ENCODE results near the gene DALRD3. TPM values are rescaled to one million over a fixed set of nuclear protein-coding genes. Genes with fewer than 3 reads are reported as not detected.

DALRD3 gene
- polyA plus RNA-seq, 4 donors = 71.4 to 77.9 (median 74.9) TPM

DNA sequence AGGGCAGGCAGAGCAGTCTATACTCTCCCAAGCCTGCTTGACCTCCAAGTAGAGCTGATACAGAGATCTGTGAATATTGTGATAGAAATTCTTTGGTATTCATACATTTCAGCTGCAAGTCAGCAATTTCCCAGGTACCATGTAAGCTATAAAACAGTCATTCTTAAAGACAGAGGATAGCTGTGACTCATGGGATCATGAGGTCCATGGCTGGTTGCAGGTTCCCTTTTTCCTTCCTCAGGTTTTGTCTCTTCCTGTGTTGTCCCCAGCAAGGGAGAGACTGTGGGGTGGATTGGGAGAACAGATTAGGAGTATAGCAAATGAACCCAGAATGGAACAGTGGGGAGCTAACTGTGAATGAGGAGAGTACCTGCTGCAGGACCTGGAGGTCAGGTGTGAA lies 33.7 kb downstream of the DALRD3 start:
- DNase-seq (ENCODE audit: low read depth in 4 of 4, low spot score in 2 of 4) = no peak

DNA sequence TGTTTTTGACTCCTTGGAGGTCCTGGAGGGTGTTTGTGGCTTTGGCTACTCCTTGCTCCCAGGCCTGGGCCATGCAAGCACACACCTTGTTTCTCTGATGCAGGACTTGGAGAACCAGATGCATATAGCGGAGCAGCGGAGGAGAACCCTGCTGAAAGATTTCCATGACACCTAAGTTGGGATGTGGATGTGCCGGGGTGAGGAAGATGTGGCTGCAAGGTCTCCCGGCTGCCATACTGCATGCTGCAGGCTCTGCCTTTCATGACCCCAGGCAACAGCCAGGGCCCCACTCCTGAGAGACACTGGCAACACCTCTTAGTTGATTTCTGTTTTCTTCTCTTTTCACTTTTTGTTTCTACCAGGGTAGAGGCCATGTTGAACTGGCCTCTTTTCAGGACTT lies 35.3 kb downstream of the DALRD3 start:
- DNase-seq (ENCODE audit: low read depth in 4 of 4, low spot score in 2 of 4) = no peak

DNA sequence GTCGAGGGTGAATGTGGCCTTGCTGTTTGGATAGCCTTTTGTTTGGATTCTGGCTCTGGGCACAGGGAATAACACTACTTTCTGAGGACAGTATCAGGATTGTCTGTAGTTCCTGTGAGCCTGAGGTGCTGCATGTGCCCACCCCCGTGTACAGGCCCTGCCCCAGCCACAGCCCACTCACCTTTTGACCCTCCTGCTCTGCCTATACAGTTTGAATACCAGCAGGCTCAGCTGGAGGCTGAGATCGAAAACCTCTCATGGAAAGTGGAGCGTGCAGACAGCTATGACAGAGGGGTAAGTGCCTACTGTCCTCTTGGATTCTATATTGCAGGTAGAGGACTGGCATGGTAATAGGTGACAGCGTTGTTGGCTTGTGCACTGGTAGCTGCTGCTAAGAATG lies 35.7 kb downstream of the DALRD3 start:
- DNase-seq (ENCODE audit: low read depth in 4 of 4, low spot score in 2 of 4) = no peak

DNA sequence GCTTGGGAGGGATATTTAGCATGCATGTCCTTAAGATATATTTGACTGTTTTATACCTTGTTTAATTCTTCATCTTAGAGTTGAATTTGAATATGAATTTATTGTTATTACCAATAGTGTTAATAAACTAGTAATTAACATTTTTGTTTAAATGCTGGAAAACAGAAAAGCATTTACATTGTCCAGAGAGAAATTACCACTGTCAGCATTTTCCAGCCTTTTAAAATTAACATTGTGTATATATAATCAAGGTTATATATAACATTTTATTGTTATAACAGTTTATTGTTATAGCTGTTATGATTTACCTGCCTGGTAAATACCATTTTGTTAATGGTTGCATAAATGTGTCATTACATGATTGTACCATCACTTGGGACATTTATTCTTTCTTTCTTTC lies 36.4 kb downstream of the DALRD3 start:
- no peak for DNase-seq (ENCODE audit: low read depth in 4 of 4, low spot score in 2 of 4)

DNA sequence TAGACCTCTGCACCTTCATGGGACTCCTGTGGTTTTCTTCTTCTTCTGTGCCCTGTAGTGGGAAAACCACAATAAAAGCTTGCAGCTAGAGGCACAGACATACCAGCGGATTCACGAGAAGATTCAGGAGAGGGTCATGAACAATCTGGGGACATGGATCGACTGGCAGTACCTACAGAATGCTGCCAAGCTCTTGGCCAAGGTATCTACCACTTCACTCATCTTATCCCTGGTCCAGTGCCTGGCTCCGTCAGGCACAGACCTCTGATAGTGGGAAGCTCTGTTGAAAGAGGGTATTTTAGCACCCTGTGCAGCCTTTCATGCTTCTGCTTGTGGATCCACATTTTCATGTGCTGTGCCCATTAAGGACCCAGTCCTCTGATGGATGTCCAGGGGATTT lies 38.1 kb downstream of the DALRD3 start:
- no peak for DNase-seq (ENCODE audit: low read depth in 4 of 4, low spot score in 2 of 4)

DNA sequence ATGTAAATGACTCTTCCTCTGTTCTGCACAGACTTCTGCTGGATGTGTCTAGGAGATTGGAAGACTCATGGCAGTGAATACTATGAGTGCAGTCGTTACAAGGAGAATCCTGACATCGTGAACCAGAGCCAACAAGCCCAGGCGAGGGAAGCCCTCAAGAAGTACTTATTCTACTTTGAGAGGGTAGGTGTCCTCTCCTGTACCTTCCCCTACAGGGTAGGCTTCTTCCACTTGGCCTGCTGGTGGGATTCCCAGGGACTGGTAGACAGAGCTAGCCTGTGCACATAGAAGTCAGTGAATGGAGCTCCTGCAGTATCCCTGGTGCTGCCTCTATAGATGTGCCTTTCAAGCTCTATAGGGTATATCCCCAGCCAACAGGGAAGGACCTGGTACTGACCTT lies 38.9 kb downstream of the DALRD3 start:
- DNase-seq (ENCODE audit: low read depth in 4 of 4, low spot score in 2 of 4) = no peak

DNA sequence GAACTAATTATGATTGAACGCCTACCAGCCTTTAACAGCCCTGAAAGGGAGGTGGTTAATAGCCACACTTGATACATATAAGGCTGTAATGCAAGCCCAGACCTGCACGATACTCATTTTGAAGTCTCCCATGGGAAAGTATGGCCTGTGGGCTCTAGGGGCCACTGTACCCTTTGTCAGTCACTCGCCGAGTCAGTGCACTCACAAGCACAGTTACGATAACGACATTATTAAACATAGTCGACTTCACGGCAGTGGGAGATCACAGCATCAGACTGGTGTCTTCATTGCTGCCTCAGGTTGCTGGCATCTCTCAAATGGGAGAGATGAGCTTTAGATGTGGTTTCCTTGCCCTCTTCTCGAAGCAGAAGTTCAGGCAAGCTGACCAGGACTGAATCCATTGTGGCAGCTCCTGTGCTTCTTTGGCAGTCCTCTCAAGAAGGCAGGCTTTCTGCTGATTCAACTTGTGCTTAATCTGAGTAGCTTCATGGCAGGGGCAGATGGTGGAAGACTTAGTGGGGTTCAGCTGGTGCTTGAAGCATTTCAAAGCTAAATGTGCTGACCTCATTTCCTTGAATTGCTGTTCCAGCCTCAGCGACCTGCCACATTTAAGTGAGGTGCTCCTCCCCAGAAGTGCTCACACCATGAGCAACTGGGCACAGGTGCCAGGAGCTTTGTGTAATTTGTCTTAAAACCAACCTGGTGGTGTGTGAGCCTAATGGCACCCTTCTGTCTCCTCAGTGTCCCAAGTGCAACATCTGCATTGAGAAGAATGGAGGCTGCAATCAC lies 44.1 kb downstream of the DALRD3 start:
- no peak for DNase-seq (ENCODE audit: low read depth in 4 of 4, low spot score in 2 of 4)

DNA sequence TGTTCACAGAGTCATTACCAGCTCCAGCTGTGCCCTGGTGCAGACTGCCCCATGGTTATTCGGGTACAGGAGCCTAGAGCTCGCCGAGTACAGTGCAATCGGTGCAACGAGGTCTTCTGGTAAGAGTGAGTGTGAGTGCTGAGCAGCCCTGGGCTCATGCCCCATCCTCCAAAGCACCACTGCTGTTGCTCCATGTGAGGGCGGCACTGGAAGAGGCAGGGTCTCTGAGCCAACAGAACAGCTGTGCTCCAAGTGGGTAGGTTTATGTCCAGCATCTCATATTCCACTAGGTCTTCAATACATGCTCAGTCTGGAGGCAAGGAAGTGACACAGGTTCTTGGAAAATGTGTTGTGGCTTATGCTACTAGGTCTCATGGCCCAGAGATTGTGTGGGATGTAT lies 47.8 kb downstream of the DALRD3 start:
- DNase-seq (ENCODE audit: low read depth in 4 of 4, low spot score in 2 of 4) = no peak

DNA sequence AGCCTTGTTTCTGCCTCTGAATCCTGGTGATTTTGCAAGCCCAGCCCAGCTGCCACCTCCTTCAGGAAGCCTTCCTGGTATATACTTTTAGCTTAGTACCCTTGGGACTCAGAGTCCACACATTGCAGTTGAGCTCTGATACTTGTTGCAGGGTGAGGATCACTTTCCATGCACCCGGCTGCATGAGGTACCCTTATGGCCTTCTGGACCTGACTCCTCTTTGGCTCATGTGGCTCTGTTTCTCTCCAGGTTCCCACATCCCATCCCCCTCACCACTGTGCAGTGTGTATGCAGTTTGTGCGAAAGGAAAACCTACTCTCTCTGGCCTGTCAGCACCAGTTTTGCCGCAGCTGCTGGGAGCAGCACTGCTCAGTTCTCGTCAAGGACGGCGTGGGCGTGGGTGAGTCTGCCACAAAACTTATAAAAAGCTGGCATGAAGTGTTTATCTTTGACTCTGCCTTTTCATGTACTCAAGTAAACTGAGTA lies 51.5 kb downstream of the DALRD3 start:
- DNase-seq (ENCODE audit: low read depth in 4 of 4, low spot score in 2 of 4) = no peak

DNA sequence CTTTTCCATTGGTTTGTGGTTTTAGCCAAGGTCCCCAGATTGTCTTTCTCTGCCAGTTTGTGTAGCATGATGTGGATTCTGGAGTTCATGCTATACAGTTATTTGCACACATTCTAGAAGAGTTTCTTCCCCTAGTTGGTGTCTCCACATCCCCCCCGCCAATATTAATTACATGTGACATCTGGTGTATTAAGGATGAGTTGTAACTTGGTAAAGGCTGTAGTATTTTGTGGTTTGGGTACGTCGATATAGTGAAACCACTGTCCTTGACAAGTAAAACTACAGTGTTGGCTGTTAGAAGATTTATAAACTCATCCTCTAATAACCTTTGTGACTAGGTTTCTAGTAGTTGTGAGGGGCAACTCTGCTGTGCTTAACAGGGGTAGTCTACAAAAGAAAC lies 52.0 kb downstream of the DALRD3 start:
- DNase-seq (ENCODE audit: low read depth in 4 of 4, low spot score in 2 of 4) = no peak

Other genes starting within 250 kb of the DALRD3 start
- gene PRKAR2A, start 170.7 kb downstream of the DALRD3 start, polyA plus RNA-seq (ENCODE audit: insufficient read length in 4 of 4) = 10 to 100 TPM; 38.3 to 47.7 (median 42.8) TPM
- 10 to 100 TPM; 16.8 to 20.8 (median 18.2) TPM for gene SLC25A20, start 119.7 kb downstream of the DALRD3 start, polyA plus RNA-seq (ENCODE audit: insufficient read length in 4 of 4)
- gene ARIH2, start 99.7 kb downstream of the DALRD3 start, polyA plus RNA-seq (ENCODE audit: insufficient read length in 4 of 4) = 10 to 100 TPM; 57.0 to 99.7 (median 78.8) TPM
- gene P4HTM, start 28.3 kb downstream of the DALRD3 start, polyA plus RNA-seq (ENCODE audit: insufficient read length in 4 of 4) = 10 to 100 TPM; 44.9 to 55.0 (median 50.2) TPM
- gene WDR6, start 11.2 kb downstream of the DALRD3 start, polyA plus RNA-seq (ENCODE audit: insufficient read length in 4 of 4) = 100 to 1,000 TPM; 155 to 242 (median 204) TPM
- gene NDUFAF3, start 3.5 kb upstream of the DALRD3 start, polyA plus RNA-seq (ENCODE audit: insufficient read length in 4 of 4) = 10 to 100 TPM; 60.5 to 91.6 (median 74.7) TPM
- 100 to 1,000 TPM; 206 to 227 (median 217) TPM for gene IMPDH2, start 10.8 kb upstream of the DALRD3 start, polyA plus RNA-seq (ENCODE audit: insufficient read length in 4 of 4)
- gene QRICH1, start 75.5 kb upstream of the DALRD3 start, polyA plus RNA-seq (ENCODE audit: insufficient read length in 4 of 4) = 10 to 100 TPM; 77.5 to 97.9 (median 82.8) TPM
- gene QARS1, start 86.2 kb upstream of the DALRD3 start, polyA plus RNA-seq (ENCODE audit: insufficient read length in 4 of 4) = 100 to 1,000 TPM; 286 to 312 (median 308) TPM
- gene USP19, start 102.2 kb upstream of the DALRD3 start, polyA plus RNA-seq (ENCODE audit: insufficient read length in 4 of 4) = 10 to 100 TPM; 55.2 to 63.2 (median 59.1) TPM
- gene LAMB2, start 114.5 kb upstream of the DALRD3 start, polyA plus RNA-seq (ENCODE audit: insufficient read length in 4 of 4) = 100 to 1,000 TPM; 362 to 429 (median 394) TPM
- gene CCDC71, start 147.8 kb upstream of the DALRD3 start, polyA plus RNA-seq (ENCODE audit: insufficient read length in 4 of 4) = 10 to 100 TPM; 23.4 to 34.1 (median 27.7) TPM
- gene KLHDC8B, start 153.0 kb upstream of the DALRD3 start, polyA plus RNA-seq (ENCODE audit: insufficient read length in 4 of 4) = 10 to 100 TPM; 41.0 to 48.2 (median 47.9) TPM